Skin epidermis (tissue), 12 donors: Measurements from ENCODE around the gene STRBP.
"Not testable (repeated sequence)": the region's sequence is repeated elsewhere in the genome, so short reads cannot be mapped to it uniquely, and the experiment has no call there.

Experiments
- H3K27ac ChIP-seq, 21 experiments: fragments of 200-600 bp; sonication (generic) in 11 of 21; one replicate each; pipeline ENCODE4 v1.5.0; 2020; ENCODE audit warnings: mild to moderate bottlenecking in 3 of 21, inconsistent platforms in 2 of 21, moderate library complexity in 2 of 21
- H3K4me3 ChIP-seq, 7 experiments: fragments of 200-600 bp; sonication (generic) in 2 of 7; one replicate each; pipeline ENCODE4 v1.5.0; 2020; ENCODE audit warnings: inconsistent platforms in 2 of 7, mild to moderate bottlenecking in 2 of 7, moderate library complexity in 1 of 7

STRBP gene

DNA sequence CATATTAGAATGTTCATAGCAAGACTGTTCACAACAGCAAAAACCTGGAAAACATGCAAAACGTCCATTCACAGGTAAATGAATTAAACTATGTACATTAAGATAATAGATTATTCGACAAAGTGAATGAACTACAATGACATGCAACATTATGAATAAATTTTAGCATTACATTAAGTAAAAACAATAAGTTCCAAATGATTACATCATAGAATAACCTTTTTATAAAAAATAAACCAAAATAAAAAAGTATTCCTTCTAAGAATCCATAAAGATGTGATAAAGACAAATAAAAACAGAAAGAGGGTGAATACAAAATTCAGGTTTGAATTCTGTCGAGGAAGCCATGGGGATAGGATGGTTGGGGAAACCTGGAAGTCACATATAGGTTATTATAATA, 57.3 kb downstream of the STRBP start:
- H3K4me3 ChIP-seq: no peak overlapping the region
- H3K27ac ChIP-seq: no peak overlapping the region

DNA sequence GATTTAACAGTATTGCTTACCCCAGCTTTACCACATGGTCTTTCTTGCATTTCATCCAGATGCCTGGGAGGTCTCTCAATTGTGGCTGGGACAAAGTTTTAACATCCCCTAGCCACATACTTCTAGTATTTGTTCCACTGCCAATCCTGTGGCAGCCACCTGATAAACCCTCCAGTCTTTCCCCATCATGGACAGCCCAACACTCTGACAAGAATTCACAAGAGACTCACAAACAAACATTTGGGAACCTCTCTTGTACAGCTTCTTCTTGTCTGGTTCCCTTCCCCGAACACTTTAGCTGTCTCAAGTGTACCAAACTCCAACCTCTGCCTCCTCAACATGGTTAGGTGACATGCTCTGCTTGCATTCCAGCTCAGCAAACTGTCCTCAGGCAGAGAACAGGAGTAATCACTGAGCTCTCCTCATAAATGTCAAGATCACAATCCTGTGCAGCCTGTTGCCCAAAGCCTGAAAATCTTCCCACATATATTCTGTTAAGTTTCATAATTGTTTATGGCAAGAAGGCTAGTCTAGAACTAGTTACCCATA, 59.7 kb downstream of the STRBP start:
- H3K27ac ChIP-seq: no peak overlapping the region

GRCh38 chr9:123206065-123206464, 62.3 kb downstream of the STRBP start:
- H3K27ac ChIP-seq: no peak overlapping the region
- no peak overlapping the region for H3K4me3 ChIP-seq

More for the DNA sequence above, 59.7 kb downstream of the STRBP start:
- H3K4me3 ChIP-seq: no peak overlapping the region

DNA sequence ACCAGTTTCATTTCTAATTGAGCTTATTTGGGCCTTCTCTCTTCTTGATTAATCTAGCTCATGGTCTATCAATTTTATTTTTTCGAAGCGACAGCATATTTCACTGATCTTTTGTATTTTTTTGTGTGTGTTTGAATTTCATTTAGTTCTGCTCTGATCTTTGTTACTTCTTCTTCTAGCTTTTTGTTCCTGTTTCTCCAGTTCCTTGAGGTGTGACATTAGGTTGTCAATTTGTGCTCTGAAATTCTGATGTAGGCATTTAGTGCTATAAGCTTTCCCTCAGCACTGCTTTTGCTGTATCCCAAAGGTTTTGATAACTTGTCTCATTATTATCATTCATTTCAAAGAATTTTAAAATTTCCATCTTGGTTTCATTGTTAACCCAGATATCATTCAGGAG, 67.3 kb downstream of the STRBP start:
- Histone ChIP-seq H3K27ac (no peak overlapping the region), H3K4me3 (no peak overlapping the region)

- not testable (repeated sequence) for H3K4me3 ChIP-seq, H3K27ac ChIP-seq
These were observed 67.9 kb downstream of the STRBP start for GRCh38 chr9:123200469-123200868.

DNA sequence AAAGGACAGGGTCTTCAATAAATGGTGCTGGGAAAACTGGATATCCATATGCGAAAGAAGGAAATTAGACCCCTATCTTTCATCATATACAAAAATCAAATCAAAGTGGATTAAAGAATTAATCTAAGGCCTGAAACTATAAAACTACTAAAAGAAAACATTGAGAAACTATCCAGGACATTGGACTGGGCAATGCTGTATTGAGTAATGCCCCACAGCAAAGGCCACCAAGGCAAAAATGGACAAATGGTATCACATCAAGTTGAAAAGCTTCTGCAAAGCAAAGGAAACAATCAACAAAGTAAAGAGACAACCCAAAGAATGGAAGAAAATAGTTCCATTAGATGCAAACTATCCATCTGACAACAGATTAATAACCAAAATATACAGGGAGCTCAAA, 72.3 kb downstream of the STRBP start:
- H3K27ac ChIP-seq: no peak overlapping the region
- no peak overlapping the region for H3K4me3 ChIP-seq

DNA sequence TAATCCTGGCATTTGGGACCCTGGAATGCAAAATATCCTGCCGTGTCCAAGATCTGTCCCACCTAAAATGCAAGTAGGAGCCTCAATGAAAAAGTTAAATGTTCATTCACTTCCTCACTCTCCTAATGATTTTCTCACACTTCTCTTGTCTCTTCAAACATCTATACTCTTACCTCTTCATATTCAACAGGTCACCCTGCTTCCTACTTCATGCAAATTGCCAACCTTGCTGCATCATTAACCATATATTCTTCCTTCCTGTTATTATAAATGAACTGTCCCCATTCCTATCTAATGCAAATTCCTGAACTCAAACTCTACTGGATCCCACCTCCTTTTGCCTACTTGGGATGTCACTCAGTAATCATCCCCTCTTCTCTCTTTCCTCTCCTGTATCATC, 74.4 kb downstream of the STRBP start:
- Histone ChIP-seq H3K4me3 (no peak overlapping the region), H3K27ac (no peak overlapping the region)

DNA sequence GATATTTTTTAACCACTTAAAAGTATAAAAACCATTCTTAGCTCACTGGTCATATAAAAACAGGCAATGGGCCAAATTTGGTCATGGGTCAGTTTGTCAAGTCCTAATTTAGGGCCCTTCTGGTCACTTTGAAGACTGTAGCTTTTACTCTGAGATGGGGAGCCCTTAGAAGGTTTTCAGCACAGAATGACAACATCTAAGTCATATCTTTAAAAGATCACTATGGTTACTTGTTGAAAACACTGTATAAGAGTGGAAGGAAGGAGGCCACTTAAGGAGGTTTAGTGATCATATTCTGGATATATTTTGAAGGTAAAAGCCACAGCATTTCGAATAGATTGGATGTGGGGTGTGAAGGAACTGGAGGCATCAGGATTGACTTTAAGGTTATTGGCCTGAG, 76.7 kb downstream of the STRBP start:
- no peak overlapping the region for H3K4me3 ChIP-seq
- no peak overlapping the region for H3K27ac ChIP-seq

DNA sequence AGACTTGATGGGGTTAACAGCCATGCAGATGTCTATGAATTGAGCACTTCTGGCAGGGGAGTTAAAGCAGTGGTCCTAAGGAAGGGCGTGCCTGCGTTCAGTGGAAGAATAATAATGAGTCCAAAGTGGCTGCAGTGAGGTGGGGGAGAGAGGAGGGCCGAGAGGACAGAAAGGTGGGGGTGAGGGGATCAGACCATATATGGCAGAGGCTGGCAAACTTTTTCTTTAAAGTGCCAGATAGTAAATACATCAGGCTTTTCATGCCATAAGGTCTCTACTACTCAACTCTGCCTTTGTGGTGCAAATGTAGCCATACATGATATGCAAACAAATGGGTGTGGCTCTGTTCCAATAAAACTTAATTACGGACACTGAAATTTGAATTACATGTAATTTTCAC, 77.1 kb downstream of the STRBP start:
- Histone ChIP-seq H3K4me3 (no peak overlapping the region), H3K27ac (no peak overlapping the region)

GRCh38 chr9:123187131-123187530, 81.3 kb downstream of the STRBP start:
- Histone ChIP-seq H3K27ac (no peak overlapping the region), H3K4me3 (no peak overlapping the region)

GRCh38 chr9:123186029-123186428, 82.4 kb downstream of the STRBP start:
- not testable (repeated sequence) for H3K27ac ChIP-seq, H3K4me3 ChIP-seq

- H3K27ac ChIP-seq: no peak overlapping the region
- no peak overlapping the region for H3K4me3 ChIP-seq
These were observed 91.4 kb downstream of the STRBP start for GRCh38 chr9:123176949-123177348.

- Histone ChIP-seq H3K27ac (peak overlapping the region in 2 of 21 experiments; percentile 18 to 53), H3K4me3 (no peak overlapping the region)
These were observed 92.3 kb downstream of the STRBP start for GRCh38 chr9:123175854-123176629.

DNA sequence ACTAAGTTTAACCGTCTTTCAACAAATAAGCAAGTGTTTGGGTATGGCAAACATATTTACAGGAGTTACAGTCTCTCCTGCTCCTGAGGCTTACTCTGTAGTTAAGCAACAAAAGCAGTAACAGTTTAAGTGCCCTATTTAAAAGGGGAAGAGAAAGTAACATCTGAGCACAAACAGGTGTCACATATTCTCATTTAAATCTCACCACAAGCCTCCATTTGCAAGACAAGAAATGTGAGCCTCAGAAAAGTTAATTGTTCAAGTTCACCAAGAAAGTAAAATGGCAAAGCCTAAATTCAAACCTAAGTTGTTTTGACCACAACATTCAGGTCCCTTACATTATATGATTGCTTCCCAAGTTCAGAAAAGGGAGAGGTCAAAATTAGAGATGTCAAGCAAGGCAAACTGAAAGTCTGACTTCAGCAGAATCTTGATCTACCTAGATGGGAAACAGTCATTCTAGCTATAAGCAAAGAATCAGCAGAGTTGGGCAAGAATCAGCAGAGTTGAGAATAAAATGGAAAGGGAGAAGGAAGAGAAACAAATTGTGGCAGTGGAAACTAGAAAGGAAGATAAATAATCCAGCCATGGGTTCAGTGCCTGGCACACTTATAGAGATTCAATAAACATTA, 93.4 kb downstream of the STRBP start:
- peak overlapping the region in 3 of 21 experiments; percentile 10 to 53 (median 18) for H3K27ac ChIP-seq
- H3K4me3 ChIP-seq: no peak overlapping the region

- Histone ChIP-seq H3K4me3 (no peak overlapping the region), H3K27ac (peak overlapping the region in 1 of 21 experiments; percentile 44)
These were observed 94.3 kb downstream of the STRBP start for GRCh38 chr9:123174079-123174478.

- Histone ChIP-seq H3K4me3 (no peak overlapping the region), H3K27ac (no peak overlapping the region)
These were observed 98.5 kb downstream of the STRBP start for GRCh38 chr9:123169926-123170325.

GRCh38 chr9:123168586-123168985, 99.8 kb downstream of the STRBP start:
- Histone ChIP-seq H3K4me3 (no peak overlapping the region), H3K27ac (no peak overlapping the region)

DNA sequence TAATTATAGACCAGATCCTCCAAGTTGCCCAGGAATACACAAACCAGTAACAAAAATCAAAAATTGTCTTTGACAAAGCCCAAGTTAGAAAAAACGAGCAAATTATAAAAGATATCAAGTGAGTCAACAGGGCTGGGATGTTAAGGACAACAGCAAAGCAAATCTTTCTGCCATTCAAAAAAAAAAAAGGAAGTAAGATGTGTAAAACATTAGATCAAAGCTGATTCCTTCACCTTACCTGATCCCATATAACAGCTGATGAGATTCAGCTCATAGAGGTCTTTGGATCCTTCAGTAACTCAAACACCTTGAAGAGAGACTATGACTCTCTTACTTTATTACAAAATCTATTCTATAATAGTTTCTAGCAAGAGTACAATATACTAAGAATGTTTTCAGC, 100.9 kb downstream of the STRBP start:
- Histone ChIP-seq H3K4me3 (no peak overlapping the region), H3K27ac (no peak overlapping the region)

DNA sequence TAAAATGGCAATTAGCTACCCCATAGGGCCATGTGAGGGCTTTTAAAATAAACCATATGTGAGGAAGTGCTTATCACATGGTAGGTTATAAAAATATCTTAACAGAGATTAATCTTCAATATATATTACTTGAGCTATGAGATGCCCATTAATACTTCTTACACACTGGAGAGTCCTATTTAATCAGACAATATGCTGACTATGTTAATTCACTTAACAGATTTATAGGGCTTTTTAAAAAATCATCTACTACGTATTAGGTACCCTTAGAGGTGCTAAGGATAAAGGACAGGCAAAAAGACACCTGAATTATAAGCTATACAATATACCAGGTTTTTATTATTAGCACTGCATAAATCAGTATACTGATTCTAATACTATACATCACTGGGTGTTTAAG, 102.6 kb downstream of the STRBP start:
- Histone ChIP-seq H3K4me3 (no peak overlapping the region), H3K27ac (no peak overlapping the region)

DNA sequence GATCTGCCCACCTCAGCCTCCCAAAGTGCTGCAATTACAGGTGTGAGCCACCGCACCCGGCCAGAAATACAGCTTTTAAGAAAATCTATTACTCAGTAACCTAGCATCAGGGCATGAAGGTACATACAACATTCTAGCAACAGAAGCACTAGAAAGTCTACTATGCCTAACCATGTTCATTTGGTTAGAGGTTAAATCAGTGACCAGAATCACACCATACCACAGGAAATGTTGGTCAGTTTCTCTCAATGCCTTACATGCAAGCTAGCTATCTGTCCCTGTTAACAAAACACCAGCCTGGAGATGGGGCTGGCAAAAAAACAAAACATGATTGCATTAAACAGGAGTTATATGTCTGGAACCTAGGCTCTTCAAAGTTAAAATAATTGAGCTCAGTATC, 104.1 kb downstream of the STRBP start:
- Histone ChIP-seq H3K27ac (no peak overlapping the region), H3K4me3 (no peak overlapping the region)

DNA sequence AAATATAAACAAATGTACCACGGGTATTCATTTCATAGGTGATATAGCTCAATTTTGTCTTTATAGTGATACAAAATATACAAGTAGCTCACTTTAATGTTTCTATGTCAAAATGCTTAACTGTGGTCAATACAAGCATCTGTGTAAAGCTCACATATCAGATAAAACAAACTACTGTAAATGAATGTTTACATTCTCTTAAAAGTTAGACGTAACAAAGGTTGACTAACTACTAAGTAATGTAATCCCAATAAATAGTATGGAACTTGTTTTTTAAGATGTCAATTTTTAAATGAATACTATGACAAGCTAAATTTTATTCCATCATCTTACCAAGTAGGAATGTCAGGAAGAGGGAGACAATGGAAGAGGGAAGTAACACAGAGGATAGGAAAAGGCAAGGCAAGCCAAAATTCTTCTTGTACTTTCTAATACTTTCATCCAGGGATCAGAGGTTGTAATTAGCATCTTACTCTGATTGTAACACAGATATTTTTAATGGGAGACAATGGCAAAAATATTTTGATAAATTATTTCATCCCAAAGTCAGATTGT, 105.5 kb downstream of the STRBP start:
- Histone ChIP-seq H3K4me3 (no peak overlapping the region), H3K27ac (no peak overlapping the region)
